Adipocyte (in vitro differentiated cells): ENCODE data around the gene S100A1.

Source experiments
- DNase-seq: peaks from one replicate; pipeline ENCODE4 v3.0.0-alpha.2; 2015; ENCODE audit warnings: low read depth
- H3K27me3 ChIP-seq: replicated peaks from 2 replicates; pipeline ENCODE4 v1.7.0; 2013; ENCODE audit warnings: mild to moderate bottlenecking, low read length, moderate library complexity; ENCODE audit not compliant: control insufficient read depth, insufficient read depth
- H3K36me3 ChIP-seq: 2 replicates; pipeline ENCODE4 v1.7.0; 2013; ENCODE audit warnings: low read length, mild to moderate bottlenecking, moderate library complexity; ENCODE audit not compliant: control insufficient read depth, insufficient read depth, severe bottlenecking
- H3K4me1 ChIP-seq: 2 replicates; pipeline ENCODE4 v1.7.0; 2013; ENCODE audit warnings: mild to moderate bottlenecking, low read length, moderate library complexity; ENCODE audit not compliant: control insufficient read depth, insufficient read depth
- H3K4me3 ChIP-seq: 2 replicates; pipeline ENCODE4 v1.7.0; 2013; ENCODE audit warnings: mild to moderate bottlenecking, low read length, moderate library complexity
- H3K9ac ChIP-seq: 2 replicates; pipeline ENCODE4 v1.7.0; 2013; ENCODE audit warnings: mild to moderate bottlenecking, low read length, moderate library complexity
- H3K9me3 ChIP-seq: 2 replicates; pipeline ENCODE4 v1.7.0; 2013; ENCODE audit warnings: mild to moderate bottlenecking, low read length, moderate library complexity; ENCODE audit not compliant: control insufficient read depth

The S100A1 gene

GRCh38 chr1:153610811-153611301 lies 17.4 kb upstream of the S100A1 start:
- peaks cover 43% of the 10 kb centered on the region for H3K4me1 ChIP-seq
- peak; percentile 64 for DNase-seq
- H3K36me3 ChIP-seq = peaks cover 22% of the 10 kb centered on the region
- peak overlapping the region; percentile 91 for H3K4me3 ChIP-seq
- H3K27me3 ChIP-seq = no peaks in the 10 kb centered on the region
- no peak overlapping the region for H3K9ac ChIP-seq
- no peaks in the 10 kb centered on the region for H3K9me3 ChIP-seq

GRCh38 chr1:153611356-153611755 lies 16.9 kb upstream of the S100A1 start:
- peaks cover 48% of the 10 kb centered on the region for H3K4me1 ChIP-seq
- no peak for DNase-seq
- H3K9ac ChIP-seq = peak overlapping the region; percentile 95
- H3K36me3 ChIP-seq = peaks cover 17% of the 10 kb centered on the region
- peak overlapping the region; percentile 91 for H3K4me3 ChIP-seq
- no peaks in the 10 kb centered on the region for H3K27me3 ChIP-seq
- H3K9me3 ChIP-seq = no peaks in the 10 kb centered on the region

- peaks cover 57% of the 10 kb centered on the region for H3K4me1 ChIP-seq
- H3K9ac ChIP-seq = peak overlapping the region; percentile 95
- peak; percentile 61 for DNase-seq
- H3K4me3 ChIP-seq = peak overlapping the region; percentile 91
- peaks cover 9% of the 10 kb centered on the region for H3K36me3 ChIP-seq
- H3K9me3 ChIP-seq = no peaks in the 10 kb centered on the region
- H3K27me3 ChIP-seq = no peaks in the 10 kb centered on the region
Measured at GRCh38 chr1:153612111-153612754, 16.0 kb upstream of the S100A1 start.

GRCh38 chr1:153612755-153613331 lies 15.4 kb upstream of the S100A1 start, which contains the start of gene S100A16:
TSS of gene S100A16 (minus strand) at chr1:153613137. CDS start at chr1:153608151, 4,986 bp downstream.
- DNase-seq = peak; percentile 85
- peaks cover 3% of the 10 kb centered on the region for H3K36me3 ChIP-seq
- peak within 1 kb of the TSS; percentile 91 for H3K4me3 ChIP-seq

GRCh38 chr1:153613406-153613805 lies 14.8 kb upstream of the S100A1 start:
- Histone ChIP-seq H3K36me3 (peaks cover 1% of the 10 kb centered on the region), H3K9ac (peak overlapping the region; percentile 95), H3K4me3 (peak overlapping the region; percentile 91), H3K27me3 (no peaks in the 10 kb centered on the region), H3K9me3 (no peaks in the 10 kb centered on the region), H3K4me1 (peaks cover 58% of the 10 kb centered on the region)
- no peak for DNase-seq

More at GRCh38 chr1:153612755-153613331, 15.4 kb upstream of the S100A1 start, which contains the start of gene S100A16:
- Histone ChIP-seq H3K9ac (peak within 1 kb of the TSS; percentile 95), H3K9me3 (no peaks in the 10 kb centered on the region), H3K27me3 (no peaks in the 10 kb centered on the region), H3K4me1 (peaks cover 61% of the 10 kb centered on the region)

- Histone ChIP-seq H3K9me3 (no peaks in the 10 kb centered on the region), H3K36me3 (peaks cover 11% of the 10 kb centered on the region), H3K4me1 (peaks cover 49% of the 10 kb centered on the region), H3K4me3 (no peak overlapping the region), H3K27me3 (no peaks in the 10 kb centered on the region), H3K9ac (no peak overlapping the region)
- DNase-seq = no peak
Measured at GRCh38 chr1:153614189-153614900, 13.9 kb upstream of the S100A1 start.

- H3K4me1 ChIP-seq = peaks cover 43% of the 10 kb centered on the region
- no peak for DNase-seq
- H3K36me3 ChIP-seq = peaks cover 16% of the 10 kb centered on the region
- no peak overlapping the region for H3K9ac ChIP-seq
- H3K4me3 ChIP-seq = no peak overlapping the region
- no peaks in the 10 kb centered on the region for H3K9me3 ChIP-seq
- no peaks in the 10 kb centered on the region for H3K27me3 ChIP-seq
Measured at GRCh38 chr1:153614906-153615305, 13.3 kb upstream of the S100A1 start.

GRCh38 chr1:153615406-153615805 lies 12.8 kb upstream of the S100A1 start:
- no peaks in the 10 kb centered on the region for H3K9me3 ChIP-seq
- H3K4me1 ChIP-seq = peaks cover 38% of the 10 kb centered on the region
- H3K27me3 ChIP-seq = no peaks in the 10 kb centered on the region
- no peak overlapping the region for H3K9ac ChIP-seq
- H3K4me3 ChIP-seq = no peak overlapping the region
- DNase-seq = no peak
- H3K36me3 ChIP-seq = peaks cover 21% of the 10 kb centered on the region

- Histone ChIP-seq H3K9me3 (no peaks in the 10 kb centered on the region), H3K9ac (peak within 1 kb of the TSS; percentile 52), H3K4me1 (peaks cover 32% of the 10 kb centered on the region), H3K36me3 (peaks cover 26% of the 10 kb centered on the region), H3K27me3 (no peaks in the 10 kb centered on the region), H3K4me3 (no peak within 1 kb of the TSS)
- DNase-seq = no peak
Measured at GRCh38 chr1:153616144-153616916, 11.9 kb upstream of the S100A1 start, which contains the start of gene S100A14. TSS of gene S100A14 (minus strand) at chr1:153616325. CDS start at chr1:153615858, 467 bp downstream.

GRCh38 chr1:153616917-153617311 lies 11.3 kb upstream of the S100A1 start:
- H3K36me3 ChIP-seq = peaks cover 26% of the 10 kb centered on the region
- H3K27me3 ChIP-seq = no peaks in the 10 kb centered on the region
- H3K9ac ChIP-seq = peak overlapping the region; percentile 52
- H3K4me1 ChIP-seq = peaks cover 27% of the 10 kb centered on the region
- no peak overlapping the region for H3K4me3 ChIP-seq
- no peaks in the 10 kb centered on the region for H3K9me3 ChIP-seq
- no peak for DNase-seq
